K562 (cell line): ENCODE measurements around the gene OR2AJ1. TPM values are rescaled to one million over a fixed set of nuclear protein-coding genes. Genes with fewer than 3 reads are reported as not detected.

ENCODE experiments used
- ATAC-seq: fragments of 200-7000 bp; cut with Tn5 transposase; 3 replicates; pipeline ENCODE4 v1.9.1; 2020; ENCODE audit warnings: moderate library complexity
- BruUV-seq: library from RNA; stranded (reverse); fragments of 400-500 nt; replicated peaks from 2 replicates; lab custom pipeline; 2021; lab: Mats Ljungman, UMichigan
- CTCF ChIA-PET: fragments of 300-600 bp; formaldehyde crosslinking; extraction: SDS; loops from one replicate; lab custom pipeline; 2021; ENCODE audit warnings: low intra/inter-chr PET ratio; lab: Yijun Ruan, JAX
- POLR2A ChIA-PET: fragments of 300-600, 350-650 bp; sonication (Branson Sonifier 250); formaldehyde crosslinking; extraction: SDS; loops from one replicate; lab custom pipeline; 2021; ENCODE audit warnings: antibody characterized with exemption, inconsistent platforms; lab: Yijun Ruan, JAX
- DNase-seq, 4 experiments: peaks; one replicate each; pipeline versions ENCODE4 v3.0.0 to v3.0.0-alpha.2; 2011 to 2018; ENCODE audit warnings: low spot score in 3 of 4, mixed read lengths in 3 of 4; ENCODE audit errors: extremely low read depth in 1 of 4
- FAIRE-seq: peaks from 2 replicates; lab custom pipeline; 2011; peaks lifted over from hg19 to GRCh38; lab: Jason Lieb, UNC
- H2AFZ ChIP-seq: 2 replicates; pipeline ENCODE4 v1.6.0; 2011; ENCODE audit warnings: low read depth, low read length, control low read depth, inconsistent platforms
- H3K27ac ChIP-seq: fragments of 200-600 bp; 3 replicates; pipeline ENCODE4 v1.8.0; 2011; ENCODE audit warnings: low read depth, mild to moderate bottlenecking, control low read depth, inconsistent platforms, low read length, moderate library complexity, mixed read lengths; ENCODE audit errors: extremely low read depth
- H3K27me3 ChIP-seq, 2 experiments: fragments of 300-600 bp in 1 of 2; 2 replicates in 1 of 2; 3 replicates in 1 of 2; pipeline versions ENCODE4 v1.6.0 to v1.8.0; 2011; ENCODE audit warnings: inconsistent platforms in 2 of 2, low read length in 2 of 2, mild to moderate bottlenecking in 1 of 2, mixed read lengths in 1 of 2, moderate library complexity in 1 of 2; ENCODE audit not compliant: control insufficient read depth in 2 of 2, insufficient read depth in 2 of 2
- H3K36me3 ChIP-seq: fragments of 300-600 bp; 3 replicates; pipeline ENCODE4 v1.8.0; 2011; ENCODE audit warnings: mild to moderate bottlenecking, low read length, inconsistent platforms; ENCODE audit not compliant: control insufficient read depth, insufficient read depth
- H3K4me1 ChIP-seq, 2 experiments: fragments of 200-600 bp in 1 of 2; replicated peaks in 1 of 2; 2 replicates in 1 of 2; 3 replicates in 1 of 2; pipeline versions ENCODE4 v1.5.1 to v1.8.0; 2011; ENCODE audit warnings: inconsistent platforms in 2 of 2, low read length in 2 of 2, mild to moderate bottlenecking in 1 of 2, mixed read lengths in 1 of 2, moderate library complexity in 1 of 2; ENCODE audit not compliant: control insufficient read depth in 2 of 2, insufficient read depth in 2 of 2
- H3K4me2 ChIP-seq: 2 replicates; pipeline ENCODE4 v1.6.1; 2011; ENCODE audit warnings: low read length, control low read depth, inconsistent platforms, mixed read lengths; ENCODE audit not compliant: insufficient read depth
- H3K4me3 ChIP-seq: fragments of 200-600 bp; sonication (generic), shearing (Covaris generic); 2 replicates; pipeline ENCODE4 v1.5.1; 2016; ENCODE audit warnings: control low read depth, inconsistent platforms
- H3K79me2 ChIP-seq: fragments of 200-600 bp; 3 replicates; pipeline ENCODE4 v1.8.0; 2011; ENCODE audit warnings: low read length, inconsistent platforms; ENCODE audit not compliant: control insufficient read depth, insufficient read depth
- H3K9ac ChIP-seq, 2 experiments: 2 replicates each; pipeline versions ENCODE4 v1.6.0 to v1.6.1; 2011; ENCODE audit warnings: low read depth in 2 of 2, low read length in 2 of 2, control low read depth in 1 of 2, inconsistent platforms in 1 of 2, mild to moderate bottlenecking in 1 of 2, mixed read lengths in 1 of 2; ENCODE audit not compliant: insufficient read depth in 1 of 2
- H3K9me1 ChIP-seq: one replicate; pipeline ENCODE4 v1.6.0; 2011; ENCODE audit warnings: inconsistent platforms, mild to moderate bottlenecking, low read length, moderate library complexity; ENCODE audit not compliant: control insufficient read depth, insufficient read depth
- H3K9me3 ChIP-seq: replicated peaks from 2 replicates; pipeline ENCODE4 v1.5.1; 2011; ENCODE audit warnings: low read depth, low read length, inconsistent platforms; ENCODE audit not compliant: control insufficient read depth, insufficient read depth
- H4K20me1 ChIP-seq: replicated peaks from 2 replicates; pipeline ENCODE4 v1.6.1; 2011; ENCODE audit warnings: low read length, inconsistent platforms, mixed read lengths; ENCODE audit not compliant: control insufficient read depth, insufficient read depth
- CEBPB ChIP-seq: fragments of 450-650 bp; IDR thresholded peaks from 2 replicates; pipeline ENCODE4 v1.6.1; 2016; ENCODE audit warnings: missing genetic modification characterization, missing compliant biosample characterization
- CEBPG ChIP-seq, 3 experiments: fragments of 200-800 bp in 1 of 3; sonication (Bioruptor generic) in 1 of 3; sonication (generic) in 1 of 3; formaldehyde crosslinking in 1 of 3; IDR thresholded peaks in 2 of 3; conservative IDR thresholded peaks in 1 of 3; 2 replicates each; pipeline versions ENCODE4 v1.6.1 to v1.8.0; 2016 to 2022; ENCODE audit warnings: missing compliant biosample characterization in 2 of 3, missing genetic modification characterization in 2 of 3, mild to moderate bottlenecking in 1 of 3, missing genetic modification reagents in 1 of 3
- CXXC5 ChIP-seq: fragments of 250-450 bp; sonication (Bioruptor Pico); IDR thresholded peaks from 2 replicates; pipeline ENCODE4 v1.8.0; 2022; ENCODE audit warnings: inconsistent platforms, mild to moderate bottlenecking, moderate library complexity
- NRF1 ChIP-seq, 2 experiments: fragments of 450-650 bp; IDR thresholded peaks in 1 of 2; conservative IDR thresholded peaks in 1 of 2; 2 replicates each; pipeline ENCODE4 v1.6.1; 2014; ENCODE audit warnings: mild to moderate bottlenecking in 2 of 2
- POLR3G ChIP-seq: IDR thresholded peaks from 2 replicates; pipeline ENCODE4 v1.6.1; 2011; ENCODE audit not compliant: insufficient read length, insufficient replicate concordance; ENCODE audit errors: extremely low read depth
- TAF1 ChIP-seq: IDR thresholded peaks from 2 replicates; pipeline ENCODE4 v1.6.1; 2011; ENCODE audit warnings: mild to moderate bottlenecking, low read length, moderate library complexity; ENCODE audit not compliant: insufficient read depth, control insufficient read depth, severe bottlenecking; ENCODE audit errors: extremely low read depth
- WGBS: fragments of 100-300 bp; shearing (Covaris generic); methylation state at CpG from one replicate; pipeline ENCODE4 v1.1.6; 2016; ENCODE audit warnings: low coverage, mixed read lengths; ENCODE audit not compliant: insufficient coverage; ENCODE audit errors: missing lambda C conversion rate; 5-methylcytosine and 5-hydroxymethylcytosine counted together
- in situ Hi-C: fragments of 300-500 bp; cut with MboI; formaldehyde crosslinking; loops from 4 replicates; pipeline ENCODE4 v1.15.0; 2018; ENCODE audit warnings: inconsistent platforms, mixed read lengths
- intact Hi-C: fragments of 100-400 bp; cut with micrococcal nuclease; formaldehyde crosslinking; loops from 2 replicates; pipeline ENCODE4 v1.14.2; 2022
- polyA plus RNA-seq, 8 experiments: library from polyadenylated mRNA; depleted of rRNA in 4 of 8; stranded (reverse) in 5 of 8; unstranded in 3 of 8; fragments of >200 nt; fragmentation: Nextera tagmentation in 2 of 8; fragmentation: Illumina TruSeq in 1 of 8; extraction: Ambion mirVana in 2 of 8; extraction: Trizol in 1 of 8; gene quantifications; 2 replicates each; pipeline versions ENCODE4 v1.2.1 to v1.2.3, GENCODE V29; 2011 to 2014; ENCODE audit warnings: inconsistent platforms in 1 of 8, missing spikeins in 1 of 8
- total RNA-seq, 7 experiments: library from RNA; depleted of rRNA in 6 of 7; stranded (reverse); fragments of >200 nt in 6 of 7; fragmentation: Illumina TruSeq in 2 of 7; extraction: Trizol in 2 of 7; gene quantifications; 2 replicates each; pipeline versions ENCODE4 v1.2.1 to v1.2.3, GENCODE V29; 2011 to 2021; ENCODE audit warnings: low replicate concordance in 1 of 7
- TF ChIP-seq, protein P1 (sequence below), 3 experiments: fragments of 200-800 bp in 1 of 3; fragments of 250-450 bp in 1 of 3; fragments of 450-650 bp in 1 of 3; sonication (Bioruptor Pico) in 1 of 3; sonication (Bioruptor generic) in 1 of 3; formaldehyde crosslinking in 1 of 3; IDR thresholded peaks; 2 replicates each; pipeline versions ENCODE4 v1.6.1 to v1.8.0; 2016 to 2022; ENCODE audit warnings: mild to moderate bottlenecking in 2 of 3, missing genetic modification characterization in 2 of 3, missing compliant biosample characterization in 1 of 3, moderate library complexity in 1 of 3
- TF ChIP-seq, protein P2 (sequence below): sonication (generic); formaldehyde crosslinking; IDR thresholded peaks from 2 replicates; pipeline ENCODE4 v1.8.1; 2023; ENCODE audit warnings: missing genetic modification reagents, mild to moderate bottlenecking, borderline replicate concordance

Gene OR2AJ1
- total and polyA plus RNA-seq, 9 of the 15 experiments (the other 6 are each of a cell fraction or from before 2014, with no cell fraction given) = not detected

DNA sequence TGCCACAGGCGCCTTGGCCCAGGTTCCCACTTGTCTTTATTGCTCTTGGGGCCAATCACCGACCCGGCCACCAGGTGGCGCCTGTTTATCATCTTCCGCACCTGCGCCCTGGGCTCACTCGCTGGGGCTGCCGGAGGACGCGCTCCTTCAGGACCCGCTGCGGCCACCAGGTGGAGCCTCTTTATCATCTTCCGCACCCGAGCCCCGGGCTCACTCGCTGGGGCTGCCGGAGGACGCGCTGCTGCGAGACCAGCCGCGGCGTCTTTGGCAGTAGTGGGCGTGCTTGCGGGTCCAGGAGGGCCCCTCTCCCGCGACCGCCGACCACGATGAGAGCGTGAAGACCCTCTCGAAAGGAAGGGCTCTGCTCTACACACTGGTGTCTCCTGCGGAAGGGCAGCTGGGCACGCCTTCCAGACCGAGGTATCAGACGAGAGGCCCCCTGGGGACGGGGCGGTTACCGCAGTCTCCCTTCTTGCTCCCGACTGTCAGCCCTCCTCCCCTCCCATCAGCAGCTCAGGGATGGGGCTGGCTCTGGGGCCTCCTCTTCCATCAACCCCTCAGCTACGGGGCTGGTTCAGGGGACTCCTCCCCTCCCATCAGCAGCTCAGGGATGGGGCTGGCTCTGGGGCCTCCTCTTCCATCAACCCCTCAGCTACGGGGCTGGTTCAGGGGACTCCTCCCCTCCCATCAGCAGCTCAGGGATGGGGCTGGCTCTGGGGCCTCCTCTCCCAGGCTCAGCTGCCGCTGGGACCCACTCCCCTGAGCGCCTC is 12.5 kb downstream of the OR2AJ1 start (continued):
- TF ChIP-seq TAF1 = peak; percentile 40
- peak; percentile 79 for TF ChIP-seq CXXC5 (CRISPR knock-in tag)
- TF ChIP-seq, all 486 proteins: peak for 87; not testable (repeated sequence) for 399

DNA sequence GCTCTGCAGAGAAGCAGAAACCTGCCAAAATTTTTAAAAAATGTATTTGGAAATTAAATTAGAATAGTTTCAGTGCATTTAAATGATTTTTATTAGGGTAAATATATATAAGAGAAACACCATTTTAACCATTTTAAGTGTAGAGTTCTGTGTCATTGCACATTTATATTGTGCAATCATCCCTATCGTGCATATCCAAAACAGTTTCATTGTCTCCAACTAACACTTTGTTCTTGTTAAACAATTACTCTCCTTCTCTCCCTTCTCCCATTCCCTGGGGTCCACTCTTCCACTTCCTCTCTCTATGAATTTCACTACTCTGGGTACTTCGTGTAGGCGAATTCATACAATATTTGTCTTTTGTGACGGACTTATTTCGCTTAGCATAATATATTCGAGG is 17.9 kb downstream of the OR2AJ1 start:
- TF ChIP-seq CEBPB (tag) = peak; percentile 53; the same call in 1 of the 2 replicates
- TF ChIP-seq, protein P1, sequence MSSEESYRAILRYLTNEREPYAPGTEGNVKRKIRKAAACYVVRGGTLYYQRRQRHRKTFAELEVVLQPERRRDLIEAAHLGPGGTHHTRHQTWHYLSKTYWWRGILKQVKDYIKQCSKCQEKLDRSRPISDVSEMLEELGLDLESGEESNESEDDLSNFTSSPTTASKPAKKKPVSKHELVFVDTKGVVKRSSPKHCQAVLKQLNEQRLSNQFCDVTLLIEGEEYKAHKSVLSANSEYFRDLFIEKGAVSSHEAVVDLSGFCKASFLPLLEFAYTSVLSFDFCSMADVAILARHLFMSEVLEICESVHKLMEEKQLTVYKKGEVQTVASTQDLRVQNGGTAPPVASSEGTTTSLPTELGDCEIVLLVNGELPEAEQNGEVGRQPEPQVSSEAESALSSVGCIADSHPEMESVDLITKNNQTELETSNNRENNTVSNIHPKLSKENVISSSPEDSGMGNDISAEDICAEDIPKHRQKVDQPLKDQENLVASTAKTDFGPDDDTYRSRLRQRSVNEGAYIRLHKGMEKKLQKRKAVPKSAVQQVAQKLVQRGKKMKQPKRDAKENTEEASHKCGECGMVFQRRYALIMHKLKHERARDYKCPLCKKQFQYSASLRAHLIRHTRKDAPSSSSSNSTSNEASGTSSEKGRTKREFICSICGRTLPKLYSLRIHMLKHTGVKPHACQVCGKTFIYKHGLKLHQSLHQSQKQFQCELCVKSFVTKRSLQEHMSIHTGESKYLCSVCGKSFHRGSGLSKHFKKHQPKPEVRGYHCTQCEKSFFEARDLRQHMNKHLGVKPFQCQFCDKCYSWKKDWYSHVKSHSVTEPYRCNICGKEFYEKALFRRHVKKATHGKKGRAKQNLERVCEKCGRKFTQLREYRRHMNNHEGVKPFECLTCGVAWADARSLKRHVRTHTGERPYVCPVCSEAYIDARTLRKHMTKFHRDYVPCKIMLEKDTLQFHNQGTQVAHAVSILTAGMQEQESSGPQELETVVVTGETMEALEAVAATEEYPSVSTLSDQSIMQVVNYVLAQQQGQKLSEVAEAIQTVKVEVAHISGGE (CRISPR knock-in tag; IDR thresholded peaks at IDR 0.05) = no peak
- TF ChIP-seq POLR3G = no peak
- no peak for TF ChIP-seq NRF1 (conservative IDR thresholded peaks at IDR 0.05 in 1 of 2, IDR thresholded peaks at IDR 0.05 in 1 of 2)
- TF ChIP-seq, protein P2, sequence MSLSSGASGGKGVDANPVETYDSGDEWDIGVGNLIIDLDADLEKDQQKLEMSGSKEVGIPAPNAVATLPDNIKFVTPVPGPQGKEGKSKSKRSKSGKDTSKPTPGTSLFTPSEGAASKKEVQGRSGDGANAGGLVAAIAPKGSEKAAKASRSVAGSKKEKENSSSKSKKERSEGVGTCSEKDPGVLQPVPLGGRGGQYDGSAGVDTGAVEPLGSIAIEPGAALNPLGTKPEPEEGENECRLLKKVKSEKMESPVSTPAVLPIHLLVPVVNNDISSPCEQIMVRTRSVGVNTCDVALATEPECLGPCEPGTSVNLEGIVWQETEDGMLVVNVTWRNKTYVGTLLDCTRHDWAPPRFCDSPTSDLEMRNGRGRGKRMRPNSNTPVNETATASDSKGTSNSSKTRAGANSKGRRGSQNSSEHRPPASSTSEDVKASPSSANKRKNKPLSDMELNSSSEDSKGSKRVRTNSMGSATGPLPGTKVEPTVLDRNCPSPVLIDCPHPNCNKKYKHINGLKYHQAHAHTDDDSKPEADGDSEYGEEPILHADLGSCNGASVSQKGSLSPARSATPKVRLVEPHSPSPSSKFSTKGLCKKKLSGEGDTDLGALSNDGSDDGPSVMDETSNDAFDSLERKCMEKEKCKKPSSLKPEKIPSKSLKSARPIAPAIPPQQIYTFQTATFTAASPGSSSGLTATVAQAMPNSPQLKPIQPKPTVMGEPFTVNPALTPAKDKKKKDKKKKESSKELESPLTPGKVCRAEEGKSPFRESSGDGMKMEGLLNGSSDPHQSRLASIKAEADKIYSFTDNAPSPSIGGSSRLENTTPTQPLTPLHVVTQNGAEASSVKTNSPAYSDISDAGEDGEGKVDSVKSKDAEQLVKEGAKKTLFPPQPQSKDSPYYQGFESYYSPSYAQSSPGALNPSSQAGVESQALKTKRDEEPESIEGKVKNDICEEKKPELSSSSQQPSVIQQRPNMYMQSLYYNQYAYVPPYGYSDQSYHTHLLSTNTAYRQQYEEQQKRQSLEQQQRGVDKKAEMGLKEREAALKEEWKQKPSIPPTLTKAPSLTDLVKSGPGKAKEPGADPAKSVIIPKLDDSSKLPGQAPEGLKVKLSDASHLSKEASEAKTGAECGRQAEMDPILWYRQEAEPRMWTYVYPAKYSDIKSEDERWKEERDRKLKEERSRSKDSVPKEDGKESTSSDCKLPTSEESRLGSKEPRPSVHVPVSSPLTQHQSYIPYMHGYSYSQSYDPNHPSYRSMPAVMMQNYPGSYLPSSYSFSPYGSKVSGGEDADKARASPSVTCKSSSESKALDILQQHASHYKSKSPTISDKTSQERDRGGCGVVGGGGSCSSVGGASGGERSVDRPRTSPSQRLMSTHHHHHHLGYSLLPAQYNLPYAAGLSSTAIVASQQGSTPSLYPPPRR (CRISPR knock-in tag) = no peak
- no peak for TF ChIP-seq CEBPG (CRISPR knock-in tag; IDR thresholded peaks at IDR 0.05)
- TF ChIP-seq CEBPG (tag; conservative IDR thresholded peaks at IDR 0.05 in 1 of 2, IDR thresholded peaks at IDR 0.05 in 1 of 2) = peak; percentile 20 to 63; a peak in 3 of 4 replicates
- Histone ChIP-seq H3K4me3 (no peak overlapping the region), H3K9me3 (no peaks in the 10 kb centered on the region), H3K9me1 (no peaks in the 10 kb centered on the region), H4K20me1 (no peaks in the 10 kb centered on the region), H3K27me3 (no peaks in the 10 kb centered on the region), H3K4me1 (no peaks in the 10 kb centered on the region; a peak in 1 of 5 replicates), H3K27ac (no peak overlapping the region), H3K36me3 (no peaks in the 10 kb centered on the region), H3K9ac (no peak overlapping the region), H3K4me2 (no peak overlapping the region), H3K79me2 (no peaks in the 10 kb centered on the region), H2AFZ (no peak overlapping the region)
- whole genome bisulfite sequencing = under 1% methylated on average over 6 of the region's 6 CpGs
- DNase-seq (no peak), FAIRE-seq (no peak), ATAC-seq (no peak)
- in situ Hi-C loops = no loop called here
- intact Hi-C loops = no loop called here
- ChIA-PET CTCF (no interaction called here), POLR2A (no interaction called here)
- BruUV-seq = no TSS peak
